ENCODE data around the gene E2F1.
"Not testable (repeated sequence)": the region's sequence is repeated elsewhere in the genome, so short reads cannot be mapped to it uniquely, and the experiment has no call there.

The E2F1 gene

DNA sequence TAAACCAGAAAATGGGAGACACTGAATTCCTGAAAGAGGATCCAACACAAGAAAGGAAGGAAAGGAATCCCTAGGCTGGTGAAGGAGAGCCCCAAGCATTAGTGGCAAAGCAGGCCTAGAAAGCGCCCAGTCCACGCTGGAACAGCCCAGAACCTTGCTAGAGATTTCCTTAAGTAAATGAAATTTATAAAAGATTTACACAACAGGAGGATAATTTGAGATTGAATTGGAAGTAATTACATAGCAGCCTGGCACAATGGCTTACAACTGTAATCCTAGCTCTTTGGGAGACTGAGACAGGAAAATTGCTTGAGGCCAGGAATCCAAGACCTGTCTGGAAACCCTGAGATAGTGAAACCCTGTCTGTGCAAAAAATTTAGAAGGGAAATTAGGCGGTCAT is 50.8 kb downstream of the E2F1 start:
- no peak for DNase-seq

DNA sequence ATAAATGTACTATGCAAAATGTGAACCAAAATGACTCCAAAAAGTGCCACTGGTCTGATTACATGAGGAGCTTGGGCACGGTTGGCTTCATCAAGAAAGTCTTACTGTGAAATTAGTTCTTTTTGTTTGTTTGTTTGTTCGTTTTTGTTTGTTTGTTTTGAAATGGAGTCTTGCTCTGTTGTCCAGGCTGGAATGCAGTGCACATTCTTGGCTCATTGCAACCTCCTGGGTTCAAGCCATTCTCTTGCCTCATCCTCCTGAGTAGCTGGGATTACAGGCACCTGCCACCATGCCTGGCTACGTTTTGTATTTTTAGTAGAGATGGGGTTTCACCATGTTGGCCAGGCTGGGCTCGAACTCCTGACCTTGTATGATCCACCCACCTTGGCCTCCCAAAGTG is 54.3 kb downstream of the E2F1 start:
- DNase-seq, result not testable (repeated sequence)

DNA sequence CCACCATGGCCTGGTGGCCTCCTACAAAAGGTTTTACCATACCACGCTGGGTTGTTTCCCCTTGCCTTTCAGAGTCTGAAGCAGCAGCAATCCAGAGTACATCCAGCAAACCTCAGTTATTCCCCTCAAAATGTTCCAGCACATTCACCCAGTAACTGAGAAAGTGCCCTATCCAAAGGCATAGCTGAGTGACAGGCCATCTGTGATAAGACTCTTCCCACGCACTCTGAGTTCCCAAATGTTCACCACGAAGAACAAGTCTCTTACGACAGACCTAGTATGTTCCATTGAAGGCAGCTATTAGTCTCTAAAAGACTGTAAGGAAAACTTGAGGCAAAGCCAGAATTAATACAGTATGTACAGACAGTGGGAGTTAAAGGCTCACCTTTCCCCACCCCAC is 55.7 kb downstream of the E2F1 start:
- DNase-seq, result no peak

DNA sequence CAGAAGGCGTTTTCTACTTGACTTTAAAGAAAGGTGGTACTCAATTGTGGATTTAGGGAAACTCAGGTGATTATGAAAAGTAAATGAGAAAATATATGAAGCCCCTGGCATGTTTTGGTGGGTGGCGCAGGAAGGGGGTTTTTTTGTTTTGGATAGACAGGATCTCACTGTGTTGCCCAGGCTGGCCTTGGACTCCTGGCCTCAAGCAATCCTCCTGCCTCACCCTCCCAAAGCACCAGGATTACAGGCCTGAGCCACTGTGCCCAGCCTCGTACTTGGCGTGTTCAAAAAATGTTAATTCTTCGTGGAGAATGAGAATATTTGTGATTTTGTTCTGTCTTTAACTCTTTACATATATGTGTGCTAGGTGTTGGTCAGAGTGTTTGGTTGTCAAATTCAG is 56.2 kb downstream of the E2F1 start:
- DNase-seq, result no peak

DNA sequence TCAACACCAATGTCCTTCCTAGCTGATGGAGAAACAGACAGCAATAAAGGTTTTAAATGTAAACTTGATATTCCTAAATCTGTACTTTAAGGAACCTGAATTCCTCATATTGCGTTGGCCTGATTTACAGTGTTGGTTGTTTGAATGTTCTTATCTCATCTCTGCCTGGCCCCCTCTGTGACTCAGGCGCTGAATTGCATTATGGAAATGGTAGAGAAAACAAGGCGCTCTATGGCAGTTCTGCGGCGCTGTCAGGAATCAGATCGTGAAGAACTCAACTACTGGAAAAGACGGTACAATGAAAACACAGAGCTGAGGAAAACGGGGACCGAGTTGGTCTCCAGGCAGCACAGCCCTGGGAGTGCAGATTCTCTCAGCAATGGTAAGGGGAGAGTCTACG is 56.7 kb downstream of the E2F1 start:
- no peak for DNase-seq

DNA sequence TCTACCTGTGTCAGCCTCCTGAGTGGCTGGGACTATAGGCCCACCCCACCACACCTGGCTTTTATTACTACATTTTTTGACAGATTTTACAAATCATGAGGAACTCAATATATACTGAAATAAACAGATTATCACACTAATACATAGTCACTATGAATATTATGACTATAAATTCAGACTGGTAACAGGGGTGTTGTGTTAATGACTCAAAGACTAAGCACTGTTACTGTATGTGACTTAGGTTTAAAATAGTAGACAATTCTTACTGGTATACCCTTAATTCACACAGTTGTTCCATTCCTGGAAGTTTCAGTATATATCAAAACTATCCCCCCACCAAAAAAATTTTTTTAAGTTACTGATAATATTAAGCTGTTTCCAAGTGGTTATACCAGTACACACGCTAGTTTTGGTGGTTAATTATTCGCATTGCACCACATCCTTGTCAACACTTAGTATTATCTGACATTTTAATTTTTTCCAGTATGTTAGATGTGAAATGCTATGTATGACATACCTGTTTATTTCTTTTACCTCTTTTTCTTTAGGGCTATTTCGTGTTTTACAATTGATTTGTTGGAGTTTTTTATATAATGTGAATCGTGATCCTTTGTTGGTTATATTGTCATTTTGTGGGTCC is 58.5 kb downstream of the E2F1 start:
- DNase-seq, result no peak

DNA sequence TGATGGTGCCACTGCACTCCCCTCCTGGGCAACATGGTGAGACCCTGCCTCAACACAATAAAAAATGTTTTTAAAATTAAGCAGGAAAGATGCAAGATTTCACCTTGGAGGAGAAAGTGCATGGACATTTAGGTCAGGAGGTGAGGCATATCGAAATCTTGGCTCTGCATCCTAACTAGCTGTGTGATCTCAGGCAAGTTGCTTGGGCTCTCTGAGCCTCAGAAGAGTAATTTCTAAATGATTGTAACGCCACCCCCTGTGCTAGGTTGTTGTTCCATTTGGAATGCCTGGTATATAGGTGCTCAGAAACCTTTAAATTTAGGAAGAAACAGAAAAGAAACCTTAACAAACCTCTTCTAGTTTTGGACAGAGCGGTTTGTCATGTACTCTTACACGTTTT is 60.0 kb downstream of the E2F1 start:
- no peak for DNase-seq
